Body of pancreas (tissue), 4 donors: Measurements from ENCODE around the gene MEX3A. TPM values are rescaled to one million over a fixed set of nuclear protein-coding genes. Genes with fewer than 3 reads are reported as not detected.

Experiments used
- ATAC-seq: fragments of 150-250 bp; one replicate; pipeline ENCODE4 v1.9.1; 2016
- DNase-seq, 4 donors: peaks; one replicate each; pipeline ENCODE4 v3.0.0-alpha.2; 2019
- H3K27ac ChIP-seq, 4 donors: fragments of 200-600 bp; sonication (generic); 1 replicate in 3 of 4; 2 replicates in 1 of 4; pipeline versions ENCODE4 v1.5.1 to v1.6.1; 2016 to 2019; ENCODE audit warnings: mild to moderate bottlenecking in 1 of 4, mixed read lengths in 1 of 4, moderate library complexity in 1 of 4
- H3K27me3 ChIP-seq, 2 donors: fragments of 200-600 bp; sonication (generic); one replicate each; pipeline ENCODE4 v1.6.0; 2016; ENCODE audit warnings: mild to moderate bottlenecking in 1 of 2
- H3K36me3 ChIP-seq, 2 donors: fragments of 200-600 bp; sonication (generic); replicated peaks in 1 of 2; 2 replicates each; pipeline ENCODE4 v1.5.1; 2016; ENCODE audit warnings: low read depth in 2 of 2; ENCODE audit not compliant: insufficient read depth in 1 of 2
- H3K4me1 ChIP-seq: fragments of 200-600 bp; sonication (generic); one replicate; pipeline ENCODE4 v1.6.0; 2016
- H3K4me3 ChIP-seq, 2 donors: fragments of 200-600 bp; sonication (generic); 1 replicate in 1 of 2; 2 replicates in 1 of 2; pipeline ENCODE4 v1.5.1; 2016 to 2019
- H3K9me3 ChIP-seq, 3 donors: fragments of 200-600 bp; sonication (generic); 1 replicate in 2 of 3; 2 replicates in 1 of 3; pipeline ENCODE4 v1.5.1; 2016
- CTCF ChIP-seq, 7 experiments: fragments of 450-650 bp in 4 of 7; fragments of 200-600 bp in 3 of 7; sonication (generic) in 3 of 7; IDR thresholded peaks; one replicate each; pipeline ENCODE4 v1.5.1; 2016 to 2019; ENCODE audit warnings: antibody characterized with exemption in 7 of 7
- POLR2A ChIP-seq, 3 donors: fragments of 450-650 bp; IDR thresholded peaks; one replicate each; pipeline ENCODE4 v1.6.1; 2016; ENCODE audit warnings: antibody characterized with exemption in 3 of 3, mild to moderate bottlenecking in 2 of 3
- WGBS, 2 donors: methylation state at CpG; one replicate each; pipeline ENCODE4 v1.1.5; 2017; 5-methylcytosine and 5-hydroxymethylcytosine counted together
- intact Hi-C: fragments of 100-400 bp; cut with DNase I; formaldehyde crosslinking; loops from one replicate; pipeline ENCODE4 v1.15.1; 2023
- total RNA-seq, 2 donors: library from RNA; depleted of rRNA; stranded (reverse); fragments of >200 nt; gene quantifications; one replicate each; pipeline ENCODE4 v1.1.0, GENCODE V29; 2016

Gene MEX3A
- total RNA-seq, 2 donors from 2014 or later = 0.99 to 4.7 TPM

- Histone ChIP-seq H3K36me3 (peaks cover 0 to 2% of the 10 kb centered on the region in 2 donors), H3K9me3 (no peaks in the 10 kb centered on the region), H3K27ac (peak within 1 kb of the TSS; percentile 92 to 95 (median 94)), H3K4me1 (peaks cover 18% of the 10 kb centered on the region), H3K4me3 (peak within 1 kb of the TSS; percentile 81 to 89), H3K27me3 (no peaks in the 10 kb centered on the region)
- peak in 2 of 7 experiments; percentile 4 to 12 for TF ChIP-seq CTCF (IDR thresholded peaks at IDR 0.05)
- peak; percentile 31 to 79 (median 74) for TF ChIP-seq POLR2A (IDR thresholded peaks at IDR 0.05)
- ATAC-seq (peak; percentile 88), DNase-seq (peak; percentile 96 to 98 (median 98))
- 0% methylated on average over 28 to 48 of the region's 53 CpGs for WGBS, 2 donors
- intact Hi-C loops = no loop called here
Measured at GRCh38 chr1:156054500-156055280, 27.6 kb downstream of the MEX3A start, which contains the start of gene LAMTOR2. LAMTOR2 (plus strand) TSS chr1:156054782; CDS start chr1:156054890, 108 bp downstream.

- Histone ChIP-seq H3K36me3 (peaks cover 0 to 2% of the 10 kb centered on the region in 2 donors), H3K9me3 (no peaks in the 10 kb centered on the region), H3K27me3 (no peaks in the 10 kb centered on the region), H3K27ac (peak within 1 kb of the TSS; percentile 92 to 95 (median 94)), H3K4me1 (peaks cover 18% of the 10 kb centered on the region), H3K4me3 (peak within 1 kb of the TSS; percentile 86 to 89)
- intact Hi-C loops = no loop called here
- peak in 2 of 3 donors; percentile 41 to 56 for TF ChIP-seq POLR2A (IDR thresholded peaks at IDR 0.05)
- peak; percentile 27 to 68 (median 61) for TF ChIP-seq CTCF (IDR thresholded peaks at IDR 0.05)
- peak; percentile 84 for ATAC-seq
- DNase-seq = peak; percentile 90 to 93 (median 91)
- 0 to 2% methylated on average over 12 to 32 of the region's 49 CpGs for WGBS, 2 donors
Measured at GRCh38 chr1:156053768-156054499, 28.3 kb downstream of the MEX3A start, which contains the start of gene UBQLN4. UBQLN4 (minus strand) TSS chr1:156053798; CDS start chr1:156053701, 97 bp downstream.

DNA sequence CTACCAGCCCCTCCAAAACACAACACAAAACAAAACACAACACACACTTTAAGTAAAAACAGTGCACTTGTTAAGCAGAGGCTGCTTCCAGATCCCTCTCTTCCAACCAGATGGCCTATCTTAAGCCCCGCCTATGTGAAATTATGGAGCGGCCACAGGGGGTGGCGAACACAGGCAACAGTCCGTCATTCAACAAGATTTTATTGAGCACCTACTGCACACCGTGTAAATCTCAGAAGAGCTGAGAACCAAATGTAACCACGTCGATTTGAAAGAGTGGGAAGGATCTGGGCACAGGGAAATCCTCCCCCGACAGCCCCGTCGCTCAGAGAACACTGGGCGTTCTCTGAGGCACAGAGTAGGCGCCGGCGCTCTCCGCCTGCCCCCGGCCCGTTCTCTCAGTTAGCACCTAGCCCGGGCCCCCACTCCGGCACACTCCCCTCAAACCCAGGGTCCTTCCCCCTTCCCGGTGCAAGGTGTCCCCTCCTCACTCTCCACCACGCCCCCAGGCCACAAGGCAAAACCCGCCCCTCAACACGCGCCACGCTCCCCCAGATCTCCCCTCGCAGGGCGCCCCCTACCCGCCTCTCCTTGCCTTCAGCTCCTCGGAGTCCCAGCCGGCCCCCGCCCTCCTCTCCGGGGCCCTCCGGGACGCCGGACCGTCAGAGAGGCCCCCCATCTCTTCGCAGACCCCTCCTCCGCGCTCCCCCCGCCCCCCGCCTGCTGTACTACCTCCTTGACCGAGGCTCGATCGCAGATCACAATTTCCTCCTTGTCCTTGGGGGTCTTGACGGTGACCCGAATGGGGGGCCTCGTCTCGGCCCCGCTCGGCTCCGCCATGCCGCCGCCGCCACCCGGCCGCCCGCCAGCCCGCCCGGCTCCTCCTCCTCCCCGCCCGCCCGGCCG is 29.1 kb downstream of the MEX3A start:
- WGBS, 2 donors = 0 to 2% methylated on average over 13 to 39 of the region's 63 CpGs
- TF ChIP-seq POLR2A (IDR thresholded peaks at IDR 0.05) (peak in 1 of 3 donors; percentile 10), CTCF (IDR thresholded peaks at IDR 0.05) (peak in 3 of 7 experiments; percentile 2 to 23 (median 17))
- H3K4me1 ChIP-seq = peaks cover 18% of the 10 kb centered on the region
- peaks cover 0 to 2% of the 10 kb centered on the region in 2 donors for H3K36me3 ChIP-seq
- intact Hi-C loops = no loop called here
- DNase-seq (peak; percentile 47 to 57 (median 53)), ATAC-seq (no peak)
- no peaks in the 10 kb centered on the region for H3K27me3 ChIP-seq
- peak overlapping the region; percentile 30 to 95 (median 93) for H3K27ac ChIP-seq
- H3K4me3 ChIP-seq = peak overlapping the region; percentile 86 to 89
- no peaks in the 10 kb centered on the region for H3K9me3 ChIP-seq

- ATAC-seq (no peak), DNase-seq (no peak)
- intact Hi-C loops = no loop called here
- Histone ChIP-seq H3K9me3 (no peaks in the 10 kb centered on the region), H3K4me3 (no peak overlapping the region), H3K27me3 (no peaks in the 10 kb centered on the region), H3K36me3 (peaks cover 0 to 2% of the 10 kb centered on the region in 2 donors), H3K4me1 (peaks cover 18% of the 10 kb centered on the region), H3K27ac (no peak overlapping the region)
- TF ChIP-seq CTCF (IDR thresholded peaks at IDR 0.05) (no peak), POLR2A (IDR thresholded peaks at IDR 0.05) (no peak)
- 90 to 94% methylated on average over 4 to 7 of the region's 7 CpGs for WGBS, 2 donors
Measured at GRCh38 chr1:156051011-156051725, 31.1 kb downstream of the MEX3A start.
